Activated CD8-positive, alpha-beta memory T cell treated with anti-CD3 and anti-CD28 coated beads, Interleukin-2, amount 10 ng/mL, durations not matched to agents 7 days and 5 days (primary cell): Measurements from ENCODE around the gene NBPF3. TPM values are rescaled to one million over a fixed set of nuclear protein-coding genes. Genes with fewer than 3 reads are reported as not detected.
"Not testable (repeated sequence)": the region's sequence is repeated elsewhere in the genome, so short reads cannot be mapped to it uniquely, and the experiment has no call there.

Source experiments
- ATAC-seq: fragments of 150-1000 bp; cut with Tn5 transposase; one replicate; pipeline ENCODE4 v1.10.0; 2021; ENCODE audit warnings: moderate library complexity
- CTCF ChIA-PET: fragments of 350-600 bp; sonication (Branson Sonifier 250); formaldehyde crosslinking; loops from one replicate; lab custom pipeline; 2021; ENCODE audit warnings: antibody characterized with exemption; lab: Charles Lee
- DNase-seq: peaks from one replicate; pipeline ENCODE4 v3.0.0-alpha.2; 2020
- H3K27ac Mint-ChIP-seq: one replicate; pipeline ENCODE4 v1.8.0; 2021; ENCODE audit warnings: mild to moderate bottlenecking, mixed read lengths
- H3K27me3 Mint-ChIP-seq: one replicate; pipeline ENCODE4 v1.8.0; 2021; ENCODE audit warnings: mixed read lengths
- H3K36me3 Mint-ChIP-seq: one replicate; pipeline ENCODE4 v1.8.0; 2021; ENCODE audit warnings: mild to moderate bottlenecking, mixed read lengths
- H3K4me1 Mint-ChIP-seq: one replicate; pipeline ENCODE4 v1.8.0; 2021; ENCODE audit warnings: mixed read lengths
- H3K4me3 Mint-ChIP-seq: one replicate; pipeline ENCODE4 v1.8.0; 2021; ENCODE audit warnings: mild to moderate bottlenecking, moderate library complexity, mixed read lengths
- H3K9me3 Mint-ChIP-seq: one replicate; pipeline ENCODE4 v1.8.0; 2022; ENCODE audit warnings: low read depth, mixed read lengths
- total RNA-seq, 2 experiments: library from RNA; stranded (reverse); gene quantifications; one replicate each; pipeline ENCODE4 v1.2.3, GENCODE V29; 2021

NBPF3 gene
- total RNA-seq, 2 experiments from 2014 or later, result 4.8 to 7.7 TPM

- H3K27ac Mint-ChIP-seq, result no peak overlapping the region
- DNase-seq, result no peak
- H3K27me3 Mint-ChIP-seq, result peaks cover 3% of the 10 kb centered on the region
- CTCF ChIA-PET, result no interaction called here
- ATAC-seq, result no peak
- no peak overlapping the region for H3K4me3 Mint-ChIP-seq
- no peaks in the 10 kb centered on the region for H3K9me3 Mint-ChIP-seq
- peaks cover 29% of the 10 kb centered on the region for H3K4me1 Mint-ChIP-seq
- H3K36me3 Mint-ChIP-seq, result peaks cover 5% of the 10 kb centered on the region
Measured at GRCh38 chr1:21451212-21451611, 11.3 kb downstream of the NBPF3 start.

DNA sequence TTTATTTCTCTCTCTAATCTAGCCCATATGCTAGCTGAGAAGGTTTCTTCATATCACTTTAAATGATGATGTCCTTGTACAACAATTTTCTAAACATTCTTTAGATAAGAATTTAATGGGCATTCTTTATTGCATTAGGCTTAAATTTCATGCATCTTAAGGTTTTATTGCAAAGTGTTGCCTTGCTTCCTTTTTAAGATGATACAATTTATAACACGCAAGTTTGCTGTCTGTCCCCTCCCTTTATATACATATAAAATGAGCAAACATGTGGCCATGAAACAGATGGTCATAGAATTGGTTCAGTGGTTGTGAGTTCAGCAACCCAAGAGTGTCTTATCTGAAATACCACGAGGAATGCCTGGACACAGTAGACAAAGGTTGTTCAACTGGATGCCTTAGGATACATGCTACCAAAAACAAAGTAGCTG, 12.1 kb downstream of the NBPF3 start:
- peaks cover 3% of the 10 kb centered on the region for H3K27me3 Mint-ChIP-seq
- H3K4me3 Mint-ChIP-seq, result no peak overlapping the region
- DNase-seq (no peak), ATAC-seq (no peak)
- peaks cover 3% of the 10 kb centered on the region for H3K36me3 Mint-ChIP-seq
- CTCF ChIA-PET, result no interaction called here
- H3K4me1 Mint-ChIP-seq, result peaks cover 26% of the 10 kb centered on the region
- no peaks in the 10 kb centered on the region for H3K9me3 Mint-ChIP-seq
- no peak overlapping the region for H3K27ac Mint-ChIP-seq

DNA sequence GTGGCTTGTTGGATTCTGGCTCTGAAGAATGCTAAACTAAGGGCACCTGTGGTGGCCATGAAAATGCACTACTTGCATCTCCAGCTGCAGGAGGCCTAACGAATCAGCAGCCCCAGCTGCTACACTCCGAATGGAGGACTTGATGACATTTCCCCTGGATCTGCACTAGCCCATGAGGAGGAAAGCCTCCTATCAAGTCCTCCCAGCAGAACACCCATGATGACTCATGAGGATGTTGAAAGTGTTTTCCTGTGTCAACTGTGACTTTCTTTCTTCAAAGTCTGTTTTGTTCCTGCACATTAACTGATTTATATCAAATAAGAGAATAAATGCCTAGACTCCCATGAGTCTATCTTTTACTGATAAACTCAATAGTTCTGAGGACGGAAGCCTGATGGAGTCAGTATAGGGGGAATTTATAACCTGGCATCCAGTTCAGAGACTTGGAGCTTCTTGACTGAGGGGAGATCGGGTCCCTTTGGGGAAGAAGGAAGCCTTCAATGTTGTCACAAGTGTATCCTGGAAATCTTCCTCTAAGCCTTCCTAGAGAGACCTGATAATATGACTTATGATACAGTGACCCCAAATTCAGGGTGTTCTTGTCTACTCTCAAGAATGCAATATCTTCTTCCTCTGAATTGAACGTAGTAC, 14.2 kb downstream of the NBPF3 start:
- DNase-seq, H3K36me3 Mint-ChIP-seq: not testable (repeated sequence)

GRCh38 chr1:21454904-21455303, 15.0 kb downstream of the NBPF3 start:
- H3K4me3 Mint-ChIP-seq, H3K27me3 Mint-ChIP-seq, ATAC-seq, DNase-seq, H3K27ac Mint-ChIP-seq, H3K36me3 Mint-ChIP-seq, H3K9me3 Mint-ChIP-seq, CTCF ChIA-PET: not testable (repeated sequence)
- H3K4me1 Mint-ChIP-seq, result peaks cover 20% of the 10 kb centered on the region

More for the DNA sequence above, 14.2 kb downstream of the NBPF3 start:
- not testable (repeated sequence) for H3K27me3 Mint-ChIP-seq, ATAC-seq, H3K27ac Mint-ChIP-seq, H3K4me3 Mint-ChIP-seq, H3K9me3 Mint-ChIP-seq
- H3K4me1 Mint-ChIP-seq, result peaks cover 23% of the 10 kb centered on the region
- CTCF ChIA-PET, result interaction anchor here (0.6 kb wide), 1 partner anchor 22 kb away, joined by 4 read pairs; no protein-coding TSS in a partner anchor

GRCh38 chr1:21457654-21458053, 17.7 kb downstream of the NBPF3 start:
- DNase-seq, result no peak
- Mint-ChIP-seq H3K27me3 (no peaks in the 10 kb centered on the region), H3K4me3 (no peak overlapping the region), H3K4me1 (peaks cover 14% of the 10 kb centered on the region), H3K27ac (no peak overlapping the region), H3K36me3 (no peaks in the 10 kb centered on the region), H3K9me3 (no peaks in the 10 kb centered on the region)
- CTCF ChIA-PET, result no interaction called here
- no peak for ATAC-seq

DNA sequence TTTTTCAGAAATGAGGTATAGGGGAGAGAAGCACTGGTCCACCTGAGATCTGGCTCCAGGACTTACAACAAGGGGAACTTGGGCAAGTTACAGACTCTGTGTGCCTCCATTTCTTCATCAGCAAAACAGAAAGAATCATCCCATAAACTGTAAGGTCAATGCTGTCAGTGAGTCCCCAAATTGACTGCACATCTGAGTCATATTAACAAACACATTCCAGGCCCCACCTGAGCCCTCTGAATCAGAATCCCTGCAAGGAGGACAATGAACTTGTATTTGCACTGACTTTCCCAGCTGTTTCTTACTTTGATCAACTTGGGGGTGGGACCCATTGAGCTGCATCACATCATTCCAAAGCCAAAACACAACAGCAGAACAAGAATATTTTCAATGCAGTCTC, 25.2 kb downstream of the NBPF3 start:
- H3K27ac Mint-ChIP-seq, H3K4me3 Mint-ChIP-seq, H3K9me3 Mint-ChIP-seq, H3K27me3 Mint-ChIP-seq, ATAC-seq, DNase-seq, CTCF ChIA-PET, H3K4me1 Mint-ChIP-seq, H3K36me3 Mint-ChIP-seq: not testable (repeated sequence)

DNA sequence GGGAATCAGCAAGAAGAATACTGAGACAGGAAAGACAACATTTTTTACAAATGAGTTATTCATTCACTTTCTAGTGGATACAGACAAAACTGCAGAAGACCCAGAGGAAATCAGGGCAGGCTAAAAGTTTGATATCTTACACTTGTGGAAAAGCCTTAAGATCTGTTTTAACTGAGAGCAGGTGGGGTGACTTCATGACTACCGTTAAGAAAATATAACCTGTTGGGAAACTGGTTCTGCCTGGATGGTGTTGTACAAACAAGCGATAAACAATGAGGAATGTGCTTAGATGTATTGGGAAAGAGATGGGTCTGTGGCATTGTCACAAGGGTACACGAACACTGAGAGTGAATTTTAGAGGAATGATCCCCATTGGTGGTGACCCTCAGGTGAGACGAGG, 28.0 kb downstream of the NBPF3 start:
- not testable (repeated sequence) for H3K9me3 Mint-ChIP-seq, ATAC-seq, H3K4me3 Mint-ChIP-seq, H3K27me3 Mint-ChIP-seq, H3K4me1 Mint-ChIP-seq, H3K27ac Mint-ChIP-seq, DNase-seq, H3K36me3 Mint-ChIP-seq
- CTCF ChIA-PET, result interaction anchor here (1.0 kb wide), 1 partner anchor 32 kb away, joined by 3 read pairs; no protein-coding TSS in a partner anchor

- Mint-ChIP-seq H3K9me3 (no peaks in the 10 kb centered on the region), H3K4me1 (no peaks in the 10 kb centered on the region), H3K36me3 (no peaks in the 10 kb centered on the region), H3K27me3 (no peaks in the 10 kb centered on the region), H3K4me3 (no peak overlapping the region), H3K27ac (no peak overlapping the region)
- DNase-seq, result peak; percentile 53
- CTCF ChIA-PET, result interaction anchor here (1.0 kb wide), 1 partner anchor 31 kb away, joined by 3 read pairs; no protein-coding TSS in a partner anchor
- no peak for ATAC-seq
Measured at GRCh38 chr1:21468599-21468998, 28.7 kb downstream of the NBPF3 start.

DNA sequence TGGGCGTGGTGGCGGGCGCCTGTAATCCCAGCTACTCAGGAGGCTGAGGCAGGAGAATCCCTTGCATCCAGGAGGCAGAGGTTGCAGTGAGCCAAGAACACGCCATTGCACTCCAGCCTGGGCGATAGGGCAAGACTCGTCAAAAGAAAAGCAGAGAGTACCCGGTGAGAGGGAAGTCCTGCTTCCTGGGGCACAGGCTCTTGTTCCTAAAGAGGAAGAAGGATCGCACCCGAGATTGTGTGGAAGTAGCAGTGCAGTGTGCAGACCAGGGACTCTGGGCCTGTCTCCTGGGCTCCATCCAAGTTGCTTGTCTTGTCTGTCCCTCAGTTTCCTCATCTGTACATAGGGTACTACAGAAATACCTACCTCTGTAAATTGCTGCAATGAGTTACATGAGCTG, 29.6 kb downstream of the NBPF3 start:
- Mint-ChIP-seq H3K4me1 (no peaks in the 10 kb centered on the region), H3K36me3 (no peaks in the 10 kb centered on the region), H3K27me3 (no peaks in the 10 kb centered on the region), H3K27ac (no peak overlapping the region), H3K9me3 (no peaks in the 10 kb centered on the region), H3K4me3 (no peak overlapping the region)
- CTCF ChIA-PET, result interaction anchor here (1.2 kb wide), 1 partner anchor 255 kb away, joined by 3 read pairs; no protein-coding TSS in a partner anchor
- ATAC-seq (no peak), DNase-seq (no peak)

- Mint-ChIP-seq H3K4me3 (no peak overlapping the region), H3K27me3 (no peaks in the 10 kb centered on the region), H3K36me3 (no peaks in the 10 kb centered on the region), H3K27ac (no peak overlapping the region), H3K4me1 (no peaks in the 10 kb centered on the region), H3K9me3 (no peaks in the 10 kb centered on the region)
- CTCF ChIA-PET, result no interaction called here
- ATAC-seq (no peak), DNase-seq (no peak)
Measured at GRCh38 chr1:21472861-21473260, 32.9 kb downstream of the NBPF3 start.

GRCh38 chr1:21478356-21478755, 38.4 kb downstream of the NBPF3 start:
- Mint-ChIP-seq H3K27ac (no peak overlapping the region), H3K9me3 (no peaks in the 10 kb centered on the region), H3K36me3 (peaks cover 1% of the 10 kb centered on the region), H3K4me1 (no peaks in the 10 kb centered on the region), H3K27me3 (peaks cover 5% of the 10 kb centered on the region), H3K4me3 (no peak overlapping the region)
- CTCF ChIA-PET, result interaction anchor here (1.9 kb wide), 1 partner anchor 10 kb away, joined by 5 read pairs; no protein-coding TSS in a partner anchor
- ATAC-seq, result no peak
- no peak for DNase-seq

DNA sequence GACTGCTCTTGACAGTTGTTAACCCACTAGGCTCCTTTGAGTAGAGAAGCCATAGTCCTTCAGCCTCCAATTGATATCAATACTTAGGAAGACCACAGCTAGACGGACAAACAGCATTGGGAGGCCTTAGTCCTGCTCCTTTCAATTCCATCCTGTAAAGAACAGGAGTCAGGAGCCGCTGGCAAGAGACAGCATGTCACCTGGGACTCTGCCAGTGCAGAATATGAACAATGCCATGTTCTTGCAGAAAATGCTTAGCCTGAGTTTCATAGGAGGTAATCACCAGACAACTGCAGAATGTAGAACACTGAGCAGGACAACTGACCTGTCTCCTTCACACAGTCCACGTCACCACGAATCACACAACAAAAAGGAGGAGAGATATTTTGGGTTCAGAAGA, 43.9 kb downstream of the NBPF3 start:
- H3K4me3 Mint-ChIP-seq, H3K4me1 Mint-ChIP-seq, H3K9me3 Mint-ChIP-seq, ATAC-seq, DNase-seq, H3K36me3 Mint-ChIP-seq, H3K27ac Mint-ChIP-seq, CTCF ChIA-PET: not testable (repeated sequence)
- H3K27me3 Mint-ChIP-seq, result peaks cover 12% of the 10 kb centered on the region

GRCh38 chr1:21489146-21489545, 49.2 kb downstream of the NBPF3 start:
- H3K4me3 Mint-ChIP-seq, result peak overlapping the region; percentile 3
- ATAC-seq, result no peak
- peaks cover 25% of the 10 kb centered on the region for H3K27me3 Mint-ChIP-seq
- CTCF ChIA-PET, result interaction anchor here (1.0 to 2.0 kb wide), 3 partner anchors 11 to 234 kb away, joined by 3 to 5 read pairs (median 4); no protein-coding TSS in a partner anchor
- H3K27ac Mint-ChIP-seq, result no peak overlapping the region
- DNase-seq, result no peak
- no peaks in the 10 kb centered on the region for H3K36me3 Mint-ChIP-seq
- peaks cover 10% of the 10 kb centered on the region for H3K4me1 Mint-ChIP-seq
- no peaks in the 10 kb centered on the region for H3K9me3 Mint-ChIP-seq
